Mesangial cell (primary cell): ENCODE data around the gene KLHDC7B. TPM values are rescaled to one million over a fixed set of nuclear protein-coding genes. Genes with fewer than 3 reads are reported as not detected.

Experiments used
- total RNA-seq: library from RNA; depleted of rRNA; stranded (reverse); fragments of >200 nt; gene quantifications from 2 replicates; pipeline ENCODE4 v1.2.3, GENCODE V29; 2015

Gene KLHDC7B
- total RNA-seq: 0.16 and 1.3 TPM in 2 replicates

GRCh38 chr22:50545522-50546325 is at the start of gene KLHDC7B:
Gene KLHDC7B, plus strand, starts transcription at chr22:50545899. Its CDS starts 345 bp downstream, at chr22:50546244.

GRCh38 chr22:50507421-50507990 is 38.2 kb upstream of the KLHDC7B start, which contains the start of gene LMF2:
Gene LMF2, minus strand, starts transcription at chr22:50507702. Its CDS starts 27 bp downstream, at chr22:50507675.

GRCh38 chr22:50507991-50508884 is 37.5 kb upstream of the KLHDC7B start, which contains the start of gene NCAPH2:
Gene NCAPH2, plus strand, starts transcription at chr22:50508224. Its CDS starts 114 bp downstream, at chr22:50508338.

GRCh38 chr22:50525104-50525857 is 20.4 kb upstream of the KLHDC7B start, which contains the start of gene SCO2:
Gene SCO2, minus strand, starts transcription at chr22:50525598. Its CDS starts 1,187 bp downstream, at chr22:50524411.

GRCh38 chr22:50529897-50530579 is 15.7 kb upstream of the KLHDC7B start, which contains the start of gene TYMP:
Gene TYMP, minus strand, starts transcription at chr22:50530012. Its CDS starts 303 bp downstream, at chr22:50529709.

GRCh38 chr22:50562523-50563412 is 17.1 kb downstream of the KLHDC7B start, which contains the start of gene SYCE3:
Gene SYCE3, minus strand, starts transcription at chr22:50562919. Its CDS starts 6,514 bp downstream, at chr22:50556405.

GRCh38 chr22:50577987-50578775 is 32.5 kb downstream of the KLHDC7B start, which contains the start of gene CPT1B:
Gene CPT1B, minus strand, starts transcription at chr22:50578427. Its CDS starts 512 bp downstream, at chr22:50577915.

GRCh38 chr22:50582493-50583293 is 37.0 kb downstream of the KLHDC7B start, which contains the start of gene CHKB:
Gene CHKB, minus strand, starts transcription at chr22:50582849. Its CDS starts 68 bp downstream, at chr22:50582781.

GRCh38 chr22:50600538-50600937 is 54.8 kb downstream of the KLHDC7B start, which contains the start of gene MAPK8IP2:
Gene MAPK8IP2, plus strand, starts transcription at chr22:50600793. Its CDS starts 26 bp downstream, at chr22:50600819.

Other genes starting within 250 kb of the KLHDC7B start
- gene PLXNB2, start 238.3 kb upstream of the KLHDC7B start, total RNA-seq: 241 and 564 TPM in 2 replicates
- 1.5 and 9.8 TPM in 2 replicates for gene DENND6B, start 218.9 kb upstream of the KLHDC7B start, total RNA-seq
- gene PPP6R2, start 202.6 kb upstream of the KLHDC7B start, total RNA-seq: 37.6 and 52.5 TPM in 2 replicates
- gene SBF1, start 70.9 kb upstream of the KLHDC7B start, total RNA-seq: 74.1 and 83.3 TPM in 2 replicates
- gene ADM2, start 64.4 kb upstream of the KLHDC7B start, total RNA-seq: 5.9 and 14.1 TPM in 2 replicates
- 0.33 and 1.5 TPM in 2 replicates for gene MIOX, start 59.0 kb upstream of the KLHDC7B start, total RNA-seq
- 102 and 128 TPM in 2 replicates for gene LMF2, start 38.2 kb upstream of the KLHDC7B start, total RNA-seq
- gene NCAPH2, start 37.7 kb upstream of the KLHDC7B start, total RNA-seq: 27.3 and 81.8 TPM in 2 replicates
- 0.33 and 2.7 TPM in 2 replicates for gene SCO2, start 20.3 kb upstream of the KLHDC7B start, total RNA-seq
- 11.9 and 37.3 TPM in 2 replicates for gene TYMP, start 15.9 kb upstream of the KLHDC7B start, total RNA-seq
- not detected in 2 replicates for gene SYCE3, start 17.0 kb downstream of the KLHDC7B start, total RNA-seq
- gene CPT1B, start 32.5 kb downstream of the KLHDC7B start, total RNA-seq: 1.9 TPM in 1 of 2 replicates, not detected in the other
- gene CHKB, start 37.0 kb downstream of the KLHDC7B start, total RNA-seq: 36.7 and 69.5 TPM in 2 replicates
- gene MAPK8IP2, start 54.9 kb downstream of the KLHDC7B start, total RNA-seq: 0.33 and 1.0 TPM in 2 replicates
- gene ARSA, start 82.3 kb downstream of the KLHDC7B start, total RNA-seq: 20.9 and 59.3 TPM in 2 replicates
- gene SHANK3, start 126.9 kb downstream of the KLHDC7B start, total RNA-seq: 2.3 and 4.9 TPM in 2 replicates
- not detected in 2 replicates for gene ACR, start 192.3 kb downstream of the KLHDC7B start, total RNA-seq
- 16.5 and 18.1 TPM in 2 replicates for gene RABL2B, start 237.7 kb downstream of the KLHDC7B start, total RNA-seq